Activated CD4-positive, alpha-beta T cell treated with anti-CD3 and anti-CD28 coated beads, Interleukin-2, amount 50 U/mL, for 24 hours (primary cell): Measurements from ENCODE around the gene HOXD8.

ENCODE experiments used
- DNase-seq, 2 donors: peaks; one replicate each; pipeline ENCODE4 v3.0.0-alpha.2; 2020; ENCODE audit warnings: low read depth in 1 of 2, low spot score in 1 of 2

Gene HOXD8

GRCh38 chr2:176145085-176145969 is 15.8 kb downstream of the HOXD8 start:
- no peak for DNase-seq

- no peak for DNase-seq
These were observed 16.6 kb downstream of the HOXD8 start for GRCh38 chr2:176146101-176146500.

GRCh38 chr2:176146645-176147044 is 17.1 kb downstream of the HOXD8 start:
- DNase-seq = no peak

- no peak for DNase-seq
These were observed 17.8 kb downstream of the HOXD8 start for GRCh38 chr2:176147210-176147799.

- DNase-seq = no peak
These were observed 18.4 kb downstream of the HOXD8 start for GRCh38 chr2:176147800-176148496.

- no peak for DNase-seq
These were observed 19.4 kb downstream of the HOXD8 start for GRCh38 chr2:176148751-176149421.

- no peak for DNase-seq
These were observed 20.0 kb downstream of the HOXD8 start for GRCh38 chr2:176149481-176149938.

- DNase-seq = no peak
These were observed 20.6 kb downstream of the HOXD8 start for GRCh38 chr2:176149939-176150583.

- DNase-seq = no peak
These were observed 21.3 kb downstream of the HOXD8 start for GRCh38 chr2:176150584-176151441.

GRCh38 chr2:176151442-176152287 is 22.2 kb downstream of the HOXD8 start, which contains the start of gene HOXD4:
TSS of gene HOXD4 (plus strand) at chr2:176151550. CDS start at chr2:176151634, 84 bp downstream.
- no peak for DNase-seq

GRCh38 chr2:176152350-176153181 is 23.1 kb downstream of the HOXD8 start:
- no peak for DNase-seq

- no peak for DNase-seq
These were observed 25.2 kb downstream of the HOXD8 start for GRCh38 chr2:176154576-176155252.

- no peak for DNase-seq
These were observed 26.0 kb downstream of the HOXD8 start for GRCh38 chr2:176155356-176156044.

- DNase-seq = no peak
These were observed 26.8 kb downstream of the HOXD8 start for GRCh38 chr2:176156301-176156806.

- DNase-seq = no peak
These were observed 27.4 kb downstream of the HOXD8 start, which contains the start of gene HOXD3 for GRCh38 chr2:176156807-176157498. TSS of gene HOXD3 (plus strand) at chr2:176157307. CDS start at chr2:176169115, 11,808 bp downstream.
